ENCODE measurements around the gene AMER2. TPM values are rescaled to one million over a fixed set of nuclear protein-coding genes. Genes with fewer than 3 reads are reported as not detected.

AMER2 gene
- polyA plus RNA-seq, 1 experiment, result not detected

DNA sequence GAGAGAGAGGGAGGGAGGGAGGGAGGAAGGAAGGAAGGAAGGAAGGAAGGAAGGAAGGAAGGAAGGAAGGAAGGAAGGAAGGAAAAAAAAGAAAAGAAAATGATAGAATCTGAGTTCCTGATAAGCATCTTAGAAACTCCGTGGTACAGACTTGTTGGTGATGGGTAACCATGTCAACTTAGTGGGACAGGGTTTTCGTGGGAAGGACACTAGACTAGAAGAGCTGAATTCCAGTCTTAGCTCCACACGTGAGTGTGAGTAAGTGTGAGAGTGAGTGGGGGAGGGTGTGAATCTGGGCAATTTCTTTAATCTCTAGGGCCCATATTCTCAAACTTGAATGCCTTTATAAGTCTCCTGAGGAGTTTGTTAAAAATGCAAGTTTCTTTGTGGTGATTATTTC, 41.1 kb downstream of the AMER2 start:
- TF ChIP-seq, protein P1, sequence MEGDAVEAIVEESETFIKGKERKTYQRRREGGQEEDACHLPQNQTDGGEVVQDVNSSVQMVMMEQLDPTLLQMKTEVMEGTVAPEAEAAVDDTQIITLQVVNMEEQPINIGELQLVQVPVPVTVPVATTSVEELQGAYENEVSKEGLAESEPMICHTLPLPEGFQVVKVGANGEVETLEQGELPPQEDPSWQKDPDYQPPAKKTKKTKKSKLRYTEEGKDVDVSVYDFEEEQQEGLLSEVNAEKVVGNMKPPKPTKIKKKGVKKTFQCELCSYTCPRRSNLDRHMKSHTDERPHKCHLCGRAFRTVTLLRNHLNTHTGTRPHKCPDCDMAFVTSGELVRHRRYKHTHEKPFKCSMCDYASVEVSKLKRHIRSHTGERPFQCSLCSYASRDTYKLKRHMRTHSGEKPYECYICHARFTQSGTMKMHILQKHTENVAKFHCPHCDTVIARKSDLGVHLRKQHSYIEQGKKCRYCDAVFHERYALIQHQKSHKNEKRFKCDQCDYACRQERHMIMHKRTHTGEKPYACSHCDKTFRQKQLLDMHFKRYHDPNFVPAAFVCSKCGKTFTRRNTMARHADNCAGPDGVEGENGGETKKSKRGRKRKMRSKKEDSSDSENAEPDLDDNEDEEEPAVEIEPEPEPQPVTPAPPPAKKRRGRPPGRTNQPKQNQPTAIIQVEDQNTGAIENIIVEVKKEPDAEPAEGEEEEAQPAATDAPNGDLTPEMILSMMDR (IDR thresholded peaks at IDR 0.05; ENCODE audit: low read depth, low read length), result no peak
- Histone ChIP-seq H3K27ac (ENCODE audit: low read depth, low read length) (no peak overlapping the region), H3K9me3 (ENCODE audit: control insufficient read depth, insufficient read depth, low read length) (no peaks in the 10 kb centered on the region), H3K4me3 (ENCODE audit: low read depth, low read length) (no peak overlapping the region), H3K27me3 (ENCODE audit: control insufficient read depth, insufficient read depth, low read length) (peaks cover 2% of the 10 kb centered on the region)
- POLR2A ChIA-PET, result no interaction called here
- no peak for DNase-seq (ENCODE audit: low read depth, low spot score)
- CTCF ChIA-PET, result interaction anchor here (0.6 to 2.3 kb wide), 2 partner anchors 18 to 734 kb away, joined by 3 to 6 read pairs; no protein-coding TSS in a partner anchor

DNA sequence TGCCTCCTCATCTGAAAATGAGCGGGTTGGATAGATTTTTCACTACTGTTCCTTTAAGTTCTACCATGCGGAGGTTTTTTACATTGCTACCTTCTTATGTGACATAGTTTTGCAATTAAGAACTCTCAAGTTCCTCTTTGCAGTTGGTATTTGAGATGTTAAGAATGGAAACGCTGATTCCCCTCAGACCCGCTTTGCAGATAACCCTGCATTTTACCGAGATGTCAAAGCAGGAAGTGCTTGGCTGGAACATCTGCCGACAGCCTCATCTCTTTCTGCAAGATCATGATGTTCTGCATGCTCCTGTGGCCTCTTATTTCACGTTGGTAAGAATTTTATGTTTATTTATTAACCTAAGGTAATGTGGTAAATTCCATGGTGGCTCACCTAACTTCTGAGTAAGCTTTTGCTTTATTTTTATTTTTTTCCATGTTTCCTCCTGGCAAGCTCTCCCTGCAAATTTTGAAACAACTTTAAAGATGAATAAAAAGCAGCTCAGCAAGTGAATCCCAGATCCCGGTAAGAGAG, 53.6 kb downstream of the AMER2 start:
- TF ChIP-seq, protein P1 (IDR thresholded peaks at IDR 0.05; ENCODE audit: low read depth, low read length), result no peak
- no peak for DNase-seq (ENCODE audit: low read depth, low spot score)
- POLR2A ChIA-PET, result interaction anchor here (0.5 kb wide), 2 partner anchors 14 to 356 kb away, joined by 3 to 4 read pairs; no protein-coding TSS in a partner anchor
- no peaks in the 10 kb centered on the region for H3K9me3 ChIP-seq (ENCODE audit: control insufficient read depth, insufficient read depth, low read length)
- no peak overlapping the region for H3K27ac ChIP-seq (ENCODE audit: low read depth, low read length)
- no peak overlapping the region for H3K4me3 ChIP-seq (ENCODE audit: low read depth, low read length)
- H3K27me3 ChIP-seq (ENCODE audit: control insufficient read depth, insufficient read depth, low read length), result no peaks in the 10 kb centered on the region
- CTCF ChIA-PET, result no interaction called here

DNA sequence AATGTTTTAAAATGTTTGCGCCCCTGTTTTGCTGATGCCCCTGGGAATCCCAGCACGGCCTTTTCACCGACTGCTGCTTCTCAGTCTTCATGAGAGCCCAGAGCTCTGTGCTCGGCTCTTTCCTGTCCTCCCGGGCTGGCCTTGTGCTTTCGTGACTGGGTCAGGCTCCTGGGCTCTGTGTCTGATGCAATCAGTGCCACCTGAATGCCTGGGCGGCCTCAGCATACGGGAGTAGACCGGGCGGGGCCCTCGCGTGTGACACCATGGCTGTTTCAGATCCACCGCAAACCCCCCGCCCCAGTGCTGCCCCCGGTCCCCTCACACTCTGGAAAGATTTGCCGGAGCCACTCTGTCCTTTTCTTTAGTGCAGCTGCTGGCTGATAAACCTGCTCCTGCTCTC, 54.8 kb downstream of the AMER2 start:
- no peak for DNase-seq (ENCODE audit: low read depth, low spot score)
- Histone ChIP-seq H3K27ac (ENCODE audit: low read depth, low read length) (no peak overlapping the region), H3K4me3 (ENCODE audit: low read depth, low read length) (no peak overlapping the region), H3K27me3 (ENCODE audit: control insufficient read depth, insufficient read depth, low read length) (no peaks in the 10 kb centered on the region), H3K9me3 (ENCODE audit: control insufficient read depth, insufficient read depth, low read length) (no peaks in the 10 kb centered on the region)
- POLR2A ChIA-PET, result no interaction called here
- CTCF ChIA-PET, result no interaction called here
- TF ChIP-seq, protein P1 (IDR thresholded peaks at IDR 0.05; ENCODE audit: low read depth, low read length), result no peak

DNA sequence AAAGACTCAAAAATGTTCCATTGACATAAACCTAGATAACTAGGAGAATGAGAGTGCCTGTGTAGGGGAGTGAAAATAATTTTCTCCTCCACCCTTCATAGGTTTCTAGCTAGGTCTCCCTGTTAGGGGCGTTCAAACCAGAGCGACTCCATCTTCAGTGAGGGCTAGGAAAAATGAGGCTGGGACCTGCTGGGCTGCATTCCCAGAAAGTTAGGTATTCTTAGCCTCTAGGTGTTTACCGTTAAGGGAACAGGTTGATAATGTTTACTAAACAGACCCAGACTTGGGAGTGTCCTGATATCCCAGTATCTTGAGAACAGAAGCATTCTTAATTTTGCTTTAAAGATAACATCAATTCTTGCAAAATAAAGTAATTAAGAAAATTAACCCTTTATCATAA, 56.0 kb downstream of the AMER2 start:
- no peak for DNase-seq (ENCODE audit: low read depth, low spot score)

DNA sequence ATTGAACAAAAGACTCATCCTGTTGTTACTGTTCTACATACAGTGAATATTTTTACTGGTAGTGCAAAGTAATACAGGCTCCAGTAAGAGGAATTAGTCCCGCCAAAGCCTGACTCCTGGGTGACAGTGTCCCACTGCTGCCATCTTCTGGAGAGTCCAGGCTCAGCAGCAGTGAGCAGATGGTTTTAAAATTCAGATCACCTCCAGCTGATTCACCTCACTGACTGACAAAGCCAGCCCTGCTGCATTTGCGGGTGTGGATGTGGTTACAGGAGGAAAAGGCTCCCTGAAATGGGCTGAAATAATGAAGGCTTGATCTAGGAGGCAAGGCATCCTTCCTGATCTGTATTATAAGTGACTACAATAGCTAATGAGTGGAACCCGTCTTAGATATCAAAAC, 57.9 kb downstream of the AMER2 start:
- peak; percentile 50 for DNase-seq (ENCODE audit: low read depth, low spot score)
- H3K9me3 ChIP-seq (ENCODE audit: control insufficient read depth, insufficient read depth, low read length), result no peaks in the 10 kb centered on the region
- H3K4me3 ChIP-seq (ENCODE audit: low read depth, low read length), result no peak overlapping the region
- TF ChIP-seq, protein P1 (IDR thresholded peaks at IDR 0.05; ENCODE audit: low read depth, low read length), result peak; percentile 94
- no peak overlapping the region for H3K27ac ChIP-seq (ENCODE audit: low read depth, low read length)
- H3K27me3 ChIP-seq (ENCODE audit: control insufficient read depth, insufficient read depth, low read length), result peaks cover 4% of the 10 kb centered on the region
- CTCF ChIA-PET, result interaction anchor here (0.5 to 3.6 kb wide), 22 partner anchors 7 to 1156 kb away, joined by 3 to 21 read pairs (median 5); partner anchors contain the start of genes AMER2 and PABPC3
- POLR2A ChIA-PET, result no interaction called here

More for the DNA sequence above, 56.0 kb downstream of the AMER2 start:
- H3K27me3 ChIP-seq (ENCODE audit: control insufficient read depth, insufficient read depth, low read length), result peaks cover 4% of the 10 kb centered on the region
- no peak overlapping the region for H3K4me3 ChIP-seq (ENCODE audit: low read depth, low read length)
- ChIA-PET CTCF (interaction anchor here (0.6 kb wide), 1 partner anchor 266 kb away, joined by 4 read pairs; no protein-coding TSS in a partner anchor), POLR2A (no interaction called here)
- no peak overlapping the region for H3K27ac ChIP-seq (ENCODE audit: low read depth, low read length)
- TF ChIP-seq, protein P1 (IDR thresholded peaks at IDR 0.05; ENCODE audit: low read depth, low read length), result no peak
- no peaks in the 10 kb centered on the region for H3K9me3 ChIP-seq (ENCODE audit: control insufficient read depth, insufficient read depth, low read length)
